Measurements from ENCODE around the gene SLC25A38. TPM values are rescaled to one million over a fixed set of nuclear protein-coding genes. Genes with fewer than 3 reads are reported as not detected.
A peak's percentile ranks its signal among the peaks of the same experiment; 100 is the strongest.

Gene SLC25A38
- total and polyA plus RNA-seq, 9 of the 15 experiments (the other 6 are each of a cell fraction or from before 2014, with no cell fraction given): 13.5 to 51.1 (median 30.6) TPM

DNA sequence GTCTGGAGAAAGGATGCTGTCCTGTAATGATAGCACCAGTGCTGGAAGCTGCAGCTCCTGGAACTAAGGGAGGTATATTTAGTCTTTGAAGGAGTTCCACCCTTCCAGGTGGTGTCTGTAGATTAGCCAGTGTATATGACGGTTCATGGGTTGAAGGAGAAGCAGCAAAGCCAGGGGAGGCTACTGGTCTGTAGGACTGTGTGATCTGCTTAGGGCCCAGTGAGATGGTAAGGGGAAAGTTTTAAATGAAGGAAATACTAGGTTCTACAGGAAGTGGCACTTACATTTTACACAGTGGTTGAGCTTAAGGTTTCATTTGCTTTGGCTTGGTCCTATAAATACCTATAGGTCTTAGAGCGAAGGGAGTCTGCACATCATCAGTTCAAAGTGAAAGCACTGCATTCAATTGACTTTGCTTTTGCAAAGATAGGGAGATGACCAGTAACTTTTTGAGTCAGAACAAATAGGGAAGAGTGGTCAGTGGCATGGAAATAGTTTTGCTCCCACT is 5.6 kb downstream of the SLC25A38 start (continued):
- TF ChIP-seq ZC3H8 (IDR thresholded peaks at IDR 0.05) (no peak), ZNF644 (tag; IDR thresholded peaks at IDR 0.05; ENCODE audit: low read depth) (no peak), EWSR1 (IDR thresholded peaks at IDR 0.05; ENCODE audit: borderline replicate concordance, low read depth, partially characterized antibody) (no peak), ARHGAP35 (IDR thresholded peaks at IDR 0.05; ENCODE audit: partially characterized antibody) (no peak), NFATC3 (IDR thresholded peaks at IDR 0.05) (no peak), MYBL2 (IDR thresholded peaks at IDR 0.05; ENCODE audit: low read depth) (no peak), MYBL2 (CRISPR knock-in tag; IDR thresholded peaks at IDR 0.05; ENCODE audit: borderline replicate concordance) (no peak), ZNF253 (CRISPR knock-in tag; conservative IDR thresholded peaks at IDR 0.05) (no peak), SAFB2 (IDR thresholded peaks at IDR 0.05; ENCODE audit: borderline replicate concordance, low read depth, low read length, severe bottlenecking) (no peak), JUN (IDR thresholded peaks at IDR 0.05; ENCODE audit: borderline replicate concordance, low read depth, low read length) (no peak), JUN (CRISPR knock-in tag; IDR thresholded peaks at IDR 0.05; ENCODE audit: borderline replicate concordance) (no peak), ADNP (tag; IDR thresholded peaks at IDR 0.05) (no peak), HDAC1 (IDR thresholded peaks at IDR 0.05) (peak in 1 of 2 experiments; percentile 68; a peak in 2 of 4 replicates), MTF1 (CRISPR knock-in tag; IDR thresholded peaks at IDR 0.05; ENCODE audit: borderline replicate concordance) (no peak), PHB2 (IDR thresholded peaks at IDR 0.05; ENCODE audit: low read depth) (peak; percentile 56), SIX5 (IDR thresholded peaks at IDR 0.05; ENCODE audit: borderline replicate concordance in 1 of 2, insufficient read depth in 1 of 2, low read depth in 1 of 2, low read length in 2 of 2) (no peak), KLF10 (CRISPR knock-in tag; IDR thresholded peaks at IDR 0.05) (no peak), POLR2AphosphoS5 (IDR thresholded peaks at IDR 0.05; ENCODE audit: control insufficient read depth, insufficient read depth, low read depth, low read length) (peak; percentile 83)
- TF ChIP-seq, protein P1, sequence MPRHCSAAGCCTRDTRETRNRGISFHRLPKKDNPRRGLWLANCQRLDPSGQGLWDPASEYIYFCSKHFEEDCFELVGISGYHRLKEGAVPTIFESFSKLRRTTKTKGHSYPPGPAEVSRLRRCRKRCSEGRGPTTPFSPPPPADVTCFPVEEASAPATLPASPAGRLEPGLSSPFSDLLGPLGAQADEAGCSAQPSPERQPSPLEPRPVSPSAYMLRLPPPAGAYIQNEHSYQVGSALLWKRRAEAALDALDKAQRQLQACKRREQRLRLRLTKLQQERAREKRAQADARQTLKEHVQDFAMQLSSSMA (CRISPR knock-in tag; IDR thresholded peaks at IDR 0.05): no peak
- TF ChIP-seq, protein P2, sequence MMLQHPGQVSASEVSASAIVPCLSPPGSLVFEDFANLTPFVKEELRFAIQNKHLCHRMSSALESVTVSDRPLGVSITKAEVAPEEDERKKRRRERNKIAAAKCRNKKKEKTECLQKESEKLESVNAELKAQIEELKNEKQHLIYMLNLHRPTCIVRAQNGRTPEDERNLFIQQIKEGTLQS (IDR thresholded peaks at IDR 0.05): no peak
- TF ChIP-seq, protein P2 (CRISPR knock-in tag; conservative IDR thresholded peaks at IDR 0.05): no peak
- TF ChIP-seq, protein P3, sequence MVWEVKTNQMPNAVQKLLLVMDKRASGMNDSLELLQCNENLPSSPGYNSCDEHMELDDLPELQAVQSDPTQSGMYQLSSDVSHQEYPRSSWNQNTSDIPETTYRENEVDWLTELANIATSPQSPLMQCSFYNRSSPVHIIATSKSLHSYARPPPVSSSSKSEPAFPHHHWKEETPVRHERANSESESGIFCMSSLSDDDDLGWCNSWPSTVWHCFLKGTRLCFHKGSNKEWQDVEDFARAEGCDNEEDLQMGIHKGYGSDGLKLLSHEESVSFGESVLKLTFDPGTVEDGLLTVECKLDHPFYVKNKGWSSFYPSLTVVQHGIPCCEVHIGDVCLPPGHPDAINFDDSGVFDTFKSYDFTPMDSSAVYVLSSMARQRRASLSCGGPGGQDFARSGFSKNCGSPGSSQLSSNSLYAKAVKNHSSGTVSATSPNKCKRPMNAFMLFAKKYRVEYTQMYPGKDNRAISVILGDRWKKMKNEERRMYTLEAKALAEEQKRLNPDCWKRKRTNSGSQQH (CRISPR knock-in tag; IDR thresholded peaks at IDR 0.05): no peak
- TF ChIP-seq, protein P4, sequence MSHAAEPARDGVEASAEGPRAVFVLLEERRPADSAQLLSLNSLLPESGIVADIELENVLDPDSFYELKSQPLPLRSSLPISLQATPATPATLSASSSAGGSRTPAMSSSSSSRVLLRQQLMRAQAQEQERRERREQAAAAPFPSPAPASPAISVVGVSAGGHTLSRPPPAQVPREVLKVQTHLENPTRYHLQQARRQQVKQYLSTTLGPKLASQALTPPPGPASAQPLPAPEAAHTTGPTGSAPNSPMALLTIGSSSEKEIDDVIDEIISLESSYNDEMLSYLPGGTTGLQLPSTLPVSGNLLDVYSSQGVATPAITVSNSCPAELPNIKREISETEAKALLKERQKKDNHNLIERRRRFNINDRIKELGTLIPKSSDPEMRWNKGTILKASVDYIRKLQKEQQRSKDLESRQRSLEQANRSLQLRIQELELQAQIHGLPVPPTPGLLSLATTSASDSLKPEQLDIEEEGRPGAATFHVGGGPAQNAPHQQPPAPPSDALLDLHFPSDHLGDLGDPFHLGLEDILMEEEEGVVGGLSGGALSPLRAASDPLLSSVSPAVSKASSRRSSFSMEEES (CRISPR knock-in tag; IDR thresholded peaks at IDR 0.05): no peak
- TF ChIP-seq, protein P5, sequence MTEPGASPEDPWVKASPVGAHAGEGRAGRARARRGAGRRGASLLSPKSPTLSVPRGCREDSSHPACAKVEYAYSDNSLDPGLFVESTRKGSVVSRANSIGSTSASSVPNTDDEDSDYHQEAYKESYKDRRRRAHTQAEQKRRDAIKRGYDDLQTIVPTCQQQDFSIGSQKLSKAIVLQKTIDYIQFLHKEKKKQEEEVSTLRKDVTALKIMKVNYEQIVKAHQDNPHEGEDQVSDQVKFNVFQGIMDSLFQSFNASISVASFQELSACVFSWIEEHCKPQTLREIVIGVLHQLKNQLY (CRISPR knock-in tag; conservative IDR thresholded peaks at IDR 0.05): no peak

All from K562 (cell line).